NCI-H1417 treated with DMSO at 0.1 percent for 48 hours (cell line): ENCODE data around the gene LDLRAD4.

Experiments
- DNase-seq: peaks from one replicate; lab custom pipeline; 2025; lab: John Stamatoyannopoulos, UW

Gene LDLRAD4

GRCh38 chr18:13309031-13309747 lies 90.6 kb downstream of the LDLRAD4 start:
- no peak for DNase-seq

- no peak for DNase-seq
Observed at GRCh38 chr18:13309748-13310670, 91.4 kb downstream of the LDLRAD4 start.

DNA sequence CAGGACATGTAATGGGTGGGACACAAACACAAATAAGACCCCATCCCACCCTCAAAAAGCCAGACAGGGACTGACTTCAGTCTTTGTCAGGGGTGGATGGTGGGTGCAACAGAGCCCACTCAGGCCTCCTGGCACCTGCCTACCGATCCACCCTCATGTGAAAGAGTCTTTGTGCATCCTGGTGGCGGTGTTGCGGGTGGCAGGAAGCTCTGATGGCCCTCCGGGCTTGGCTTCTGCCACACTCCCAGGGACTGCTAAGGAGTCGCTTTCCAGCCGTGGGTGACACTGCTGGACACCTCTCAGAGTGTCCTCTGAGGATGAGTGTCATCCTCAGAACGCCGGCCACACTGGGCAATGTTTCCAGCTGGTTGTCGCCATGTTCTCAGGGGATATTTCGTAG lies 92.6 kb downstream of the LDLRAD4 start:
- no peak for DNase-seq

DNA sequence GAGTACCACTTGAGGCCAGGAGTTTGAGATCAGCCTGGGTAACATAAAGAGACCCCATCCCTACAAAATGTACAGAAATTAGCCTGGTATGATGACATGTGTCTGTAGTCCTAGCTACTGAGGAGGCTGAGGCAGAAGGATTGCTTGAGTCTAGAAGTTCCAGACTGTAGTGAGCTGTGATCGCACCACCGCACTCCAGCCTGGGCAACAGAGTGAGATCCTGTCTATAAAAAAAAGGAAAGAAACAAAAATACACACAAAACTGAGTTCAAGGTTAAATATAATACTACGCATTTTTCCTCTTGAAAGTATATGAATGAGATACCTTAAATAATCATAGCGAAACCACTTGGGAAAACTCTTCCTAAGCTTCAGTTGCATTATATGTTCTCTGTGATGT lies 94.0 kb downstream of the LDLRAD4 start:
- DNase-seq: no peak

DNA sequence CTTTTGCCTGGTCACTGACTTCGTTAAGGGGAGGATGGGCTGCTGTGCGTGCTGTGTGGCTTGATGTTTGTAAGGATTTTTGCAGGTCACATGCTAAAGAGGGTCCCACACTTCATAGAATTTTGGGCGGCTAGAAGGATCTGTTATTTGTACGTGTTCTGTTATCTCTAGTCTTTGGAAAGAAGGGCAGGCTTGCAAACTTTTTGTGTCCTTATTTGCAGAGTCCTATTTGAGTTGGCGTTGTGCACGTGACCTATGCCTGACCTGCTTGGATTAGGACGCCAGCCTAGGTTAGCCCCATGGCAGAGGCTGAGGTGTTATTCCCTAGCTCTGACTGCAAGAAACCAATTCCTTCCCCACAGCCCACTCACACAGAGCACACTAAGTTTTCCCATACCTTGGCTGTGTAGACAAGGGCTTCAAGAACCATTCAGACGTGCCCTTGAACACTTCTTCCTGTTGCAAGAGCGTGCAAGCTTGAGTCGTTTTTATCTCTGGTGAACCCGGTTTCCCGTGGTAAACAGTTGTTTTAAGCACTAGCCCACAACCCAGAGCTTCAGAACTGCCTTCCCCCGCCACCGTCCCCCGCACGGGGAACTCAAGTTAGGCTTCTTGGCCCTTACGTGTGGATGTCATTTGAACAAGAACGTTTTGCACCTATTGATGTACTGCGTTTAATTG lies 94.6 kb downstream of the LDLRAD4 start:
- no peak for DNase-seq

DNA sequence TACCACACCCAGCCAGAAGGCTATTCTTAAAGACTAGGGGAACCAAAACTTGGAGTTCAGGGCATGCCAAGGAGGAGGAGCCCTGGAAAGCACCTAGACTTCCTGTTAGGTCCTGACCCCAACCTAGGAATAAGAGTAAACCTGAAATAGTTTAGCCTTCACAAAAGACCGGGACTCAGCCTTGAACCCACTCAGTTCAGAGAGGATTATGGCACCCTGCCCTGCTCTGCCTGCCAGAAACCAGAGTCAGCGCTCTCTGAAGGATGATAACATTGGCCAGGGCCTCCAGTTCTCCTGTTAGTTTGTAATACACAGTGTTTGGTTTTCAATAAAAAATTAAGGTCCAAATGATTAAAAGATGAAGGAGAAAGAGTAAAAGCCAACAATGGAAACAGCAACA lies 96.4 kb downstream of the LDLRAD4 start:
- no peak for DNase-seq

GRCh38 chr18:13316063-13316462 lies 97.5 kb downstream of the LDLRAD4 start:
- no peak for DNase-seq

- DNase-seq: no peak
Observed at GRCh38 chr18:13317801-13318200, 99.2 kb downstream of the LDLRAD4 start.

- no peak for DNase-seq
Observed at GRCh38 chr18:13318731-13319501, 100.4 kb downstream of the LDLRAD4 start.

DNA sequence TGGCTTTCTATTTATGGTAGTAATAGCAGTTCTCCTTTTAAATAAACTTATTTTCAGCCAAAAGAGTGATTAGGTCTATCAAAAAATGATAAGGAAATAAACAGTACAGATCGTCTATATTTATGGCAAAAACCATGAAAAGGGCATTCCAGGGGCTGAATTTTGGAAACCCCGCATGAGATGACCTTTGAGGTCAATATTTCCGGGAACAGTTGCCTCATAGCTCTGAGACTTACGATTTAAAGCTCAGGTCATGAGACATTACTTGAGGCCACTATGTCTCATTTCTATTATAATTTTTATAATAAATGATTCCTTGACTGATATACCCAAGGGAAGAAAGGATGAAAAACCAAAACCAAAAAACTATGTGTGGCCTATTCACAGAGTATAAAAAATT lies 101.1 kb downstream of the LDLRAD4 start:
- no peak for DNase-seq

DNA sequence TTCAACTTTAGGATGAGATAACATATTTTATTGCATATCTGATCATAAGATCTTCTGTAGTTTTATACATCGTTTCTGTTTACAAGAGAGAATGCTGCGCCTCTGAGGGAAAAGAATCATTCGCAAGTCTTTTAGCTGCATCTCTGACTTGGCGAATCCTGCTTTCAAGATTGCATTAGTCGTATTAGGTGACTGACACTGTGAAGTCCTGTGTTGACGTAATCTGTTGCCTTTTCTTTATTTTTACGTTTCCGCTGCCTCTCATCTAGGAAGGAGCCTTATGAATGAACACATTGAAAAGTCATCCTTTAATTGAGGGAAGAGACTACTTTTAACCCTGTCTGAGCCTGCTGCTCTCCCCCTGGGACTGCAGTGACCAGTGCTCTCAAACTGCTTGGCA lies 101.5 kb downstream of the LDLRAD4 start:
- DNase-seq: no peak

GRCh38 chr18:13320891-13321425 lies 102.4 kb downstream of the LDLRAD4 start:
- no peak for DNase-seq

- no peak for DNase-seq
Observed at GRCh38 chr18:13321923-13322322, 103.4 kb downstream of the LDLRAD4 start.

DNA sequence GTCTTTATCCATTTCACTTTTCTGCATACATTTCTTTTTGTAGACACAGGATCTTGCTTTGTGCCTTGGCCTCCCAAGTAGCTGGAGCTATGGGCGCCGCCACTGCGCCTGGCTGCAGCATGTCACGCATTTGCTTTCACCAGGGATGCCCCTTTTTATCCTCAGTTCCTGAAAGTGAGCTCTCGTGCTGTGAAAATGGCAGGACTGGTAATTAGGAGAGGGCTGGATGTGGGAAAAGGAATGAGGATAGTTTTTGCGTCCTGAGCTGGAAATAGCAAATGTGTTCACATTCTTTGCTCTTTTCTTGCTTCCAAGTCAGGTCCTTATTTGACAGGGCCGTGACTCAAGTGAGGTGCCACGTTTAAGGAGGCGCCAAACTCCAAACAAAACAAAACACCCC lies 104.6 kb downstream of the LDLRAD4 start:
- DNase-seq: no peak

DNA sequence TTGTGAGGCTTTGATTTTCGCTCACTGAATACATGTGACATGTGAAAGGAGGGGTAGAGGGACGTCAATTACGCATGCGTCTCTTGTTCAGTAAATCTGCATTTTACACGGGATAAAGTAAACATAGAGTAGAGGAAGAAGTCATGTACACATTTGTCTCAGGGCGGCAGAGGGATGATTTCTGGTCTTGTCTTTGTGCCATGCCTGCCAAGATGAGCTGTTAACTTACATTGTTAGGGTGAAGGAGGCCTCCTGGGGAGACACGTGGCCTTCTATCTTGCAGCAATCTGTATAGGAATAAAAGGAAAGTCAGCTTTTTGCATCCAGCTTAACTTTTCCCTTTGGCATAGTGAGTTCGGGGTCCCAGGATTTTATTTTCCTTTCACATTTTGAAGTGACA lies 106.3 kb downstream of the LDLRAD4 start:
- DNase-seq: no peak

GRCh38 chr18:13328213-13328612 lies 109.7 kb downstream of the LDLRAD4 start:
- DNase-seq: no peak

GRCh38 chr18:13330996-13331395 lies 112.4 kb downstream of the LDLRAD4 start:
- no peak for DNase-seq

GRCh38 chr18:13331846-13332245 lies 113.3 kb downstream of the LDLRAD4 start:
- DNase-seq: no peak

GRCh38 chr18:13332874-13333273 lies 114.3 kb downstream of the LDLRAD4 start:
- DNase-seq: no peak

DNA sequence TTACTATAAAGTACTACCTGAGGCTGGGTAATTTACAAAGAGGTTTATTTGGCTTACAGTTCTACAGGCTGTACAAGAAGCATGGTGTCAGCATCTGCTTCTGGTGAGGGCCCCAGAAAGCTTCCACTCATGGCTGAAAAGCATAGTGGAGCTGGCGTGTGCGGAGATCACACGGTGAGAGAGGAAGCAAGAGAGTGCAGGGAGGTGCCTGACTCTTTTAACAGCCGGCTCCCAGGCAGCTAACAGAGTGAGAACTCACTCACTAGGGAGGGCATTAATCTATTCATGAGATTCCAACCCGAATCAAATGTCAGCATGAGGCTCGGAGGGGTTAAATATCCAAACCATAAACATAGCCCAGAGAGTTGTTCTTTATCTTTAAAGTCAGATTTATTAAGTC lies 117.3 kb downstream of the LDLRAD4 start:
- DNase-seq: no peak

DNA sequence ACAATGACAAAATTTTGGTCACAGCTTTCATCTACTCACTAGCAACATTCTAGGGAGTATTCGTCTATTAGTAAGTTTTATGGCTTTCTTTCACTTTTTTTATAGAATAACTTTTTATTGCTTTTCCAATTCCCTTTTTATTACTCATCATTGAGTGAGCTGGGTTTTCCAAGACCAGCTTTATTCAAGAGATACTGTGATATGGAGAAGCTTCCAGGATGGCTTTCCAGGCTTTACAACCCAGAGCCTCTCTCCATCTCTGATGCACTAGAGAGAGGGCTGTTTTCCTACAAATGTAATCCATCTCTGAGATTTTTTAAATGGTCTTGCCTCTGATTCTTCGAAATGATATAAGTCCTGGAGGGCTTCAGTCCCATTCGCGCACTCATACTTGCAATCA lies 118.3 kb downstream of the LDLRAD4 start:
- DNase-seq: no peak

GRCh38 chr18:13337369-13337768 lies 118.8 kb downstream of the LDLRAD4 start:
- no peak for DNase-seq
